Trophoblast cell (in vitro differentiated cells and primary cell): ENCODE results near the gene ARHGEF10L.

Source experiments
- DNase-seq, 2 donors: peaks; one replicate each; pipeline ENCODE4 v3.0.0-alpha.2; 2016
- H2AFZ ChIP-seq: 2 replicates; pipeline ENCODE4 v1.6.1; 2013; ENCODE audit warnings: low read length, moderate library complexity, mild to moderate bottlenecking; ENCODE audit not compliant: insufficient read depth, poor library complexity
- H2AK5ac ChIP-seq: 2 replicates; pipeline ENCODE4 v1.6.1; 2013; ENCODE audit warnings: mild to moderate bottlenecking, low read length
- H2BK120ac ChIP-seq: 2 replicates; pipeline ENCODE4 v1.6.1; 2013; ENCODE audit warnings: low read length, mild to moderate bottlenecking, moderate library complexity; ENCODE audit not compliant: insufficient read depth, poor library complexity
- H2BK12ac ChIP-seq: 2 replicates; pipeline ENCODE4 v1.6.1; 2013; ENCODE audit warnings: mild to moderate bottlenecking, low read length, moderate library complexity
- H2BK5ac ChIP-seq: 2 replicates; pipeline ENCODE4 v1.6.1; 2013; ENCODE audit warnings: low read length, low read depth, moderate library complexity, mild to moderate bottlenecking; ENCODE audit not compliant: poor library complexity
- H3K14ac ChIP-seq: 2 replicates; pipeline ENCODE4 v1.6.1; 2013; ENCODE audit warnings: mild to moderate bottlenecking, low read length
- H3K18ac ChIP-seq: 2 replicates; pipeline ENCODE4 v1.6.1; 2013; ENCODE audit warnings: mild to moderate bottlenecking, low read length
- H3K23ac ChIP-seq: 2 replicates; pipeline ENCODE4 v1.6.1; 2013; ENCODE audit warnings: low read length
- H3K27ac ChIP-seq: 2 replicates; pipeline ENCODE4 v1.5.1; 2013; ENCODE audit warnings: low read depth, mild to moderate bottlenecking, inconsistent platforms, low read length, moderate library complexity
- H3K27me3 ChIP-seq: 2 replicates; pipeline ENCODE4 v1.6.1; 2013; ENCODE audit warnings: inconsistent platforms, mild to moderate bottlenecking, low read length, moderate library complexity; ENCODE audit not compliant: insufficient read depth
- H3K36me3 ChIP-seq, 2 experiments: 1 replicate in 1 of 2; 2 replicates in 1 of 2; pipeline ENCODE4 v1.6.1; 2013; ENCODE audit warnings: low read length in 2 of 2, mild to moderate bottlenecking in 2 of 2, moderate library complexity in 1 of 2; ENCODE audit not compliant: insufficient read depth in 2 of 2, control insufficient read depth in 1 of 2
- H3K4ac ChIP-seq: 2 replicates; pipeline ENCODE4 v1.6.1; 2013; ENCODE audit warnings: low read depth, mild to moderate bottlenecking, low read length, moderate library complexity
- H3K4me1 ChIP-seq, 2 experiments: 1 replicate in 1 of 2; 2 replicates in 1 of 2; pipeline ENCODE4 v1.6.1; 2013; ENCODE audit warnings: low read length in 2 of 2, mild to moderate bottlenecking in 2 of 2, moderate library complexity in 1 of 2; ENCODE audit not compliant: insufficient read depth in 2 of 2, control insufficient read depth in 1 of 2
- H3K4me2 ChIP-seq: 2 replicates; pipeline ENCODE4 v1.6.1; 2013; ENCODE audit warnings: inconsistent platforms, mild to moderate bottlenecking, low read length, moderate library complexity
- H3K4me3 ChIP-seq: 2 replicates; pipeline ENCODE4 v1.5.1; 2013; ENCODE audit warnings: mild to moderate bottlenecking, low read depth, low read length, inconsistent platforms
- H3K79me1 ChIP-seq: one replicate; pipeline ENCODE4 v1.6.1; 2013; ENCODE audit warnings: low read length
- H3K79me2 ChIP-seq: 2 replicates; pipeline ENCODE4 v1.6.1; 2013; ENCODE audit warnings: low read length, mild to moderate bottlenecking; ENCODE audit not compliant: control insufficient read depth, insufficient read depth, poor library complexity
- H3K9ac ChIP-seq: 2 replicates; pipeline ENCODE4 v1.6.1; 2013; ENCODE audit warnings: mild to moderate bottlenecking, low read length
- H3K9me3 ChIP-seq: 2 replicates; pipeline ENCODE4 v1.6.1; 2013; ENCODE audit warnings: low read depth, mild to moderate bottlenecking, control low read depth, inconsistent platforms, low read length; ENCODE audit not compliant: insufficient read depth
- H4K12ac ChIP-seq: 2 replicates; pipeline ENCODE4 v1.6.1; 2013; ENCODE audit warnings: low read depth, mild to moderate bottlenecking, low read length, moderate library complexity
- H4K8ac ChIP-seq: 2 replicates; pipeline ENCODE4 v1.6.1; 2013; ENCODE audit warnings: low read depth, mild to moderate bottlenecking, low read length, moderate library complexity
- H4K91ac ChIP-seq: one replicate; pipeline ENCODE4 v1.6.1; 2013; ENCODE audit warnings: low read depth, mild to moderate bottlenecking, low read length, moderate library complexity
- WGBS: extraction: QIAGEN DNeasy Blood & Tissue Kit; methylation state at CpG from one replicate; pipeline ENCODE4 v1.1.7; 2013; ENCODE audit warnings: missing lambda C conversion rate; ENCODE audit not compliant: insufficient read length, insufficient coverage; ENCODE audit errors: extremely low coverage; 5-methylcytosine and 5-hydroxymethylcytosine counted together

Gene ARHGEF10L

GRCh38 chr1:17724150-17724549, 184.7 kb downstream of the ARHGEF10L start:
- no peaks in the 10 kb centered on the region for H3K79me1 ChIP-seq
- no peak overlapping the region for H3K23ac ChIP-seq
- H3K14ac ChIP-seq = no peak overlapping the region
- H3K79me2 ChIP-seq = no peaks in the 10 kb centered on the region
- no peak overlapping the region for H3K9ac ChIP-seq
- H3K27me3 ChIP-seq = no peaks in the 10 kb centered on the region
- H2AFZ ChIP-seq = no peak overlapping the region
- H2AK5ac ChIP-seq = no peak overlapping the region
- no peak overlapping the region for H2BK5ac ChIP-seq
- no peak overlapping the region for H3K4me2 ChIP-seq
- no CpG with 5 or more reads among the region's 6 CpGs for WGBS
- no peak overlapping the region for H2BK120ac ChIP-seq
- H3K4ac ChIP-seq = no peak overlapping the region
- no peak for DNase-seq
- H4K8ac ChIP-seq = no peak overlapping the region
- no peak overlapping the region for H2BK12ac ChIP-seq
- H3K36me3 ChIP-seq = no peaks in the 10 kb centered on the region
- peaks cover 0 to 2% of the 10 kb centered on the region in 2 experiments for H3K4me1 ChIP-seq
- H3K18ac ChIP-seq = no peak overlapping the region
- H3K4me3 ChIP-seq = no peak overlapping the region
- H4K91ac ChIP-seq = no peak overlapping the region
- H3K27ac ChIP-seq = no peak overlapping the region
- H4K12ac ChIP-seq = no peak overlapping the region
- H3K9me3 ChIP-seq = peaks cover 4% of the 10 kb centered on the region

- Histone ChIP-seq H3K9me3 (peaks cover 4% of the 10 kb centered on the region), H3K4me2 (no peak overlapping the region), H4K8ac (no peak overlapping the region), H2AK5ac (no peak overlapping the region), H4K12ac (no peak overlapping the region), H3K4me1 (no peaks in the 10 kb centered on the region), H3K23ac (no peak overlapping the region), H4K91ac (no peak overlapping the region), H2BK12ac (no peak overlapping the region), H3K9ac (no peak overlapping the region), H3K14ac (no peak overlapping the region), H2BK5ac (no peak overlapping the region), H3K4ac (no peak overlapping the region), H3K4me3 (no peak overlapping the region), H3K79me2 (no peaks in the 10 kb centered on the region), H3K27me3 (no peaks in the 10 kb centered on the region), H3K36me3 (no peaks in the 10 kb centered on the region), H3K27ac (no peak overlapping the region), H3K18ac (no peak overlapping the region), H3K79me1 (no peaks in the 10 kb centered on the region), H2BK120ac (no peak overlapping the region), H2AFZ (no peak overlapping the region)
- no peak for DNase-seq
- WGBS = no CpG with 5 or more reads among the region's 9 CpGs
Observed at GRCh38 chr1:17725084-17725719, 185.7 kb downstream of the ARHGEF10L start.

- H2AFZ ChIP-seq = no peak overlapping the region
- no peak overlapping the region for H2AK5ac ChIP-seq
- no peak overlapping the region for H3K14ac ChIP-seq
- peaks cover 4% of the 10 kb centered on the region for H3K9me3 ChIP-seq
- H4K8ac ChIP-seq = no peak overlapping the region
- H3K79me2 ChIP-seq = no peaks in the 10 kb centered on the region
- no peak overlapping the region for H3K9ac ChIP-seq
- H3K79me1 ChIP-seq = no peaks in the 10 kb centered on the region
- no peak overlapping the region for H2BK5ac ChIP-seq
- H3K27ac ChIP-seq = no peak overlapping the region
- no peak overlapping the region for H3K4me3 ChIP-seq
- no peak for DNase-seq
- H4K91ac ChIP-seq = no peak overlapping the region
- H2BK120ac ChIP-seq = no peak overlapping the region
- no peak overlapping the region for H4K12ac ChIP-seq
- no peak overlapping the region for H3K18ac ChIP-seq
- H3K4me1 ChIP-seq = peaks cover 0 to 2% of the 10 kb centered on the region in 2 experiments
- no peak overlapping the region for H3K4me2 ChIP-seq
- H3K27me3 ChIP-seq = no peaks in the 10 kb centered on the region
- WGBS = no CpG with 5 or more reads among the region's 7 CpGs
- H3K23ac ChIP-seq = no peak overlapping the region
- no peak overlapping the region for H2BK12ac ChIP-seq
- no peak overlapping the region for H3K4ac ChIP-seq
- no peaks in the 10 kb centered on the region for H3K36me3 ChIP-seq
Observed at GRCh38 chr1:17725811-17726582, 186.5 kb downstream of the ARHGEF10L start.

- H2BK5ac ChIP-seq = no peak overlapping the region
- H2BK12ac ChIP-seq = no peak overlapping the region
- H3K27me3 ChIP-seq = no peaks in the 10 kb centered on the region
- H3K9ac ChIP-seq = no peak overlapping the region
- no peak overlapping the region for H2BK120ac ChIP-seq
- H3K79me1 ChIP-seq = no peaks in the 10 kb centered on the region
- H2AK5ac ChIP-seq = no peak overlapping the region
- no peak for DNase-seq
- no peak overlapping the region for H4K91ac ChIP-seq
- no peak overlapping the region for H3K4me2 ChIP-seq
- H3K36me3 ChIP-seq = no peaks in the 10 kb centered on the region
- H3K23ac ChIP-seq = no peak overlapping the region
- WGBS = no CpG with 5 or more reads among the region's 6 CpGs
- peaks cover 4% of the 10 kb centered on the region for H3K9me3 ChIP-seq
- no peak overlapping the region for H2AFZ ChIP-seq
- H3K4me3 ChIP-seq = no peak overlapping the region
- no peak overlapping the region for H3K18ac ChIP-seq
- no peaks in the 10 kb centered on the region for H3K79me2 ChIP-seq
- no peak overlapping the region for H4K12ac ChIP-seq
- no peak overlapping the region for H3K14ac ChIP-seq
- H3K4me1 ChIP-seq = peaks cover 0 to 2% of the 10 kb centered on the region in 2 experiments
- no peak overlapping the region for H4K8ac ChIP-seq
- no peak overlapping the region for H3K27ac ChIP-seq
- H3K4ac ChIP-seq = no peak overlapping the region
Observed at GRCh38 chr1:17728123-17728712, 188.7 kb downstream of the ARHGEF10L start.
